Ectodermal cell (in vitro differentiated cells): ENCODE results near the gene EXOC5.

Source experiments
- H3K27ac ChIP-seq: 2 replicates; pipeline ENCODE4 v1.7.0; 2013; ENCODE audit warnings: mild to moderate bottlenecking, low read depth, low read length; ENCODE audit not compliant: insufficient read depth, poor library complexity, severe bottlenecking
- H3K27me3 ChIP-seq: 2 replicates; pipeline ENCODE4 v1.7.0; 2013; ENCODE audit warnings: mild to moderate bottlenecking, low read length; ENCODE audit not compliant: insufficient read depth, control insufficient read depth, poor library complexity, severe bottlenecking
- H3K36me3 ChIP-seq: one replicate; pipeline ENCODE4 v1.7.0; 2013; ENCODE audit warnings: low read length; ENCODE audit not compliant: control insufficient read depth, insufficient read depth
- H3K4me1 ChIP-seq: one replicate; pipeline ENCODE4 v1.7.0; 2013; ENCODE audit warnings: low read length; ENCODE audit not compliant: control insufficient read depth, insufficient read depth
- H3K4me3 ChIP-seq: 2 replicates; pipeline ENCODE4 v1.7.0; 2013; ENCODE audit warnings: low read depth, low read length, control low read depth; ENCODE audit not compliant: insufficient read depth
- H3K9me3 ChIP-seq: 2 replicates; pipeline ENCODE4 v1.7.0; 2013; ENCODE audit warnings: mild to moderate bottlenecking, low read length, moderate library complexity; ENCODE audit not compliant: control insufficient read depth
- WGBS, 2 experiments: methylation state at CpG; one replicate each; pipeline ENCODE4 v1.1.7; 2013; ENCODE audit warnings: missing lambda C conversion rate in 2 of 2; 5-methylcytosine and 5-hydroxymethylcytosine counted together

Gene EXOC5

DNA sequence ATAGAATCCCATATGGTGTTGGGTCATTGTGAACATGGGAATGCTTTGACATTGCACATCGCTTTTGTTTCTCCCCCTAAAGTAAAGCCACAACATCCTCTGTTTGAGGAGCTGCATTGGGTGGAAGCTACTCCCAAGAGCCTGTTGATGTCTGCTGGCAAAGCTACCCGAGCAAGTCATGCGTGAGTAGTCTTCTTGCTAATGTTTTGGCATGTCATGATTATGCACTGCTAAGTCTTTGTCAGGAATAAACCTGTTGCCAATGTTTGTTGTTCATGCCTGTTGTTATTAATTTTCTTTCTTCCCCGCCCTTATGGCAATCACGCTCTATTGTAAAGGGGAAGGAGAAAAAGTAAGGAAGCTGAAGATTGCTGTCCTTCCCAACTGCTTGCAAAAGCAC lies 97.3 kb downstream of the EXOC5 start:
- H3K27me3 ChIP-seq: no peaks in the 10 kb centered on the region
- no peaks in the 10 kb centered on the region for H3K4me1 ChIP-seq
- H3K27ac ChIP-seq: no peak overlapping the region
- no peaks in the 10 kb centered on the region for H3K9me3 ChIP-seq
- H3K36me3 ChIP-seq: no peaks in the 10 kb centered on the region
- WGBS, 2 experiments: 97 to 99% methylated on average over 5 of the region's 5 CpGs
- no peak overlapping the region for H3K4me3 ChIP-seq

DNA sequence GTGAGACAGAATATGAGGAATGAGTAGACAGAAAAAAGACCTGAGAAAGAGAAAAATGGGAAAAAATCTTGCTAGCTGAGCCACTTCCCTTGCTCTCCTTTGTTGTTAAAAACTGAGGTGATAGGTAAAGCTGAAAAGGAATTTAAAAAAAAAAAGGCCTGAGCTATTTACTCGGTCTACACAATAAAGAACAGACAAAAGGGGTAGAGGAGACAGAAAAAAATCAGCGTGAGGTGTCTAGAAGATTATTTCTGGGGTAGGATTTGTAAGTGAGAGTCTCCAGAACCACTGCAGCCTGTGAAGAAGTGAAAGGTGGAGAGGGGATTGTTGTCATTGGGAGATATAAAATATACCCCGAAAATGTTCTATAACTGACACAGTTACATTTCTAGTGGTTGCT lies 98.8 kb downstream of the EXOC5 start:
- H3K4me3 ChIP-seq: no peak overlapping the region
- H3K27me3 ChIP-seq: no peaks in the 10 kb centered on the region
- H3K9me3 ChIP-seq: no peaks in the 10 kb centered on the region
- no peak overlapping the region for H3K27ac ChIP-seq
- WGBS, 2 experiments: 40 to 42% methylated on average over 3 of the region's 3 CpGs
- no peaks in the 10 kb centered on the region for H3K4me1 ChIP-seq
- no peaks in the 10 kb centered on the region for H3K36me3 ChIP-seq

DNA sequence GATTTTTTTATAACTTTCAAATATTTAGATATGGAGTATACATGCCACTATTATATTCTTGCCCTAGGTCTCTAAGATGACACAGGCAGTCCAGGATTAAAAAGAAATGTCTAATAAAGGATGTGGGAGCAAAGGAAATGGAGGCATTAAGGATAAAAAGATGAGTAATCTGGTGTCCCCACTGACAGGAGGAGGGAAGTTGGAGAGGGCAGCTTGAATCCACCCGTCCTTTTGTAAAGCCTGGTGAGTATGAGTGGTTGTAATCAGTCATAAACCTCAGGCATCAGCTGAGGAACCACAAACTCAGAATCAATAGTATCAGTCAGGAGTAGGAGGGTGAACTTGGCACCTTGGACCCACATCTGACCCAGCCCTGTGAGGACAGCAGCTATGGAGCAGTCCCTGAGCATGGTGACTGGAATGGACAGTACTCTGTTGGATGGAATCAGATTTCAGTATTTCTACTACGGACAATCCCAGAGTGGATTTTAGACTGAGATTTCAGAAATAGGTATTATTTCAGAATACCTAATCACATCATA lies 100.5 kb downstream of the EXOC5 start:
- H3K27ac ChIP-seq: no peak overlapping the region
- no peaks in the 10 kb centered on the region for H3K36me3 ChIP-seq
- 79 to 94% methylated on average over 2 of the region's 2 CpGs for WGBS, 2 experiments
- no peaks in the 10 kb centered on the region for H3K4me1 ChIP-seq
- no peak overlapping the region for H3K4me3 ChIP-seq
- no peaks in the 10 kb centered on the region for H3K27me3 ChIP-seq
- H3K9me3 ChIP-seq: no peaks in the 10 kb centered on the region

DNA sequence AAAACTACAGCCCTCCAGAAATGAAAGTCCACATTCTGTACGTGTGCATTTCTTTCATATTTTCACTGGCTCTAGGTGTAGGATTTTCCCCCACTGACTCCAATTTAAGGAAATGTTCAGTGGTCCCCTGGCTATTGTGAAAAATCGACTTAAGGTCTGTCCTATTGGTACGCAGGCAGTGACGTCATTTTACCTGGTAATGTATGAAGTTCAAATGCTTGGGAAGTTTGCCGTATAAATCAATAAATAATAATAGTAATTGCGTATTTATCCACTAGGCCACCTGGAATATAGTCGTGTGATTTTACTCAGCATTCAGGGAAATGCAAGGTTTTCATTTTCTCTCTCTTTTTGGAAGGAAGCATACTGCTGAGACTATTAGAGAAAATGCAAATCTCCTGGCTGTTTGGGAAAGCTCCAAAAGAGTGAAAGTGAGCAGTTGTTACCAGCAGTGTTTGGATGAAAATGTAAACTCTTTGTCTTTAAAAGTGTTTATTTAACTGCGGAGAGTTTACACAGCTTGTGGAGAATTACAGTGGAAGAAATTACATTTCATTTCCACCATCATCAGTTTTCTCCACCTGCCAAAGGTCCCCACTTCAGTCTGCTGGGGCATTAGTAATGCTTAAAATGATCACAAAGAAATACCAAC lies 107.0 kb downstream of the EXOC5 start:
- H3K36me3 ChIP-seq: no peaks in the 10 kb centered on the region
- H3K27ac ChIP-seq: no peak overlapping the region
- no peak overlapping the region for H3K4me3 ChIP-seq
- 71 to 73% methylated on average over 7 to 8 of the region's 8 CpGs for WGBS, 2 experiments
- H3K27me3 ChIP-seq: no peaks in the 10 kb centered on the region
- no peaks in the 10 kb centered on the region for H3K9me3 ChIP-seq
- peaks cover 5% of the 10 kb centered on the region for H3K4me1 ChIP-seq

DNA sequence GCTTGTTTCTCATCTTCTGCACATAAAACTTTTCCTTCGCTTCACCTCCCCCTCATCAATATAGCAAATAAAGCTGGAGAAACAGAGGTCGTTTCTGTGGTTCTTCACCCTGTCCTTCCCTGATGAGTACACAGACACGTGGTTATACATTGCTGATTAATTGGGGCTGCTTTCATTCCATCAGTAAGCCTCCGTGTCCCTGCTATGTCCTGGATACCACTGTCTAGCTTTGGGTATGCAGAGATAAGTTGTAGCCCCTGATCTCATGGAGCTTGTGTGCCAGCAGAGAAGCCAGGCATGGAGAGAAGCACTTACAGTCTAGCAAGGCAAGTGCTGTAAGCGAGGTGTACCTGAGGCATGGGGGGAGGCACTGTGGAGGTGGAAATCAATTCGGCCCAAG lies 108.4 kb downstream of the EXOC5 start:
- Histone ChIP-seq H3K9me3 (no peaks in the 10 kb centered on the region), H3K4me1 (peaks cover 5% of the 10 kb centered on the region), H3K4me3 (no peak overlapping the region), H3K27ac (no peak overlapping the region), H3K36me3 (no peaks in the 10 kb centered on the region), H3K27me3 (no peaks in the 10 kb centered on the region)
- WGBS, 2 experiments: 92 to 93% methylated on average over 6 of the region's 6 CpGs

DNA sequence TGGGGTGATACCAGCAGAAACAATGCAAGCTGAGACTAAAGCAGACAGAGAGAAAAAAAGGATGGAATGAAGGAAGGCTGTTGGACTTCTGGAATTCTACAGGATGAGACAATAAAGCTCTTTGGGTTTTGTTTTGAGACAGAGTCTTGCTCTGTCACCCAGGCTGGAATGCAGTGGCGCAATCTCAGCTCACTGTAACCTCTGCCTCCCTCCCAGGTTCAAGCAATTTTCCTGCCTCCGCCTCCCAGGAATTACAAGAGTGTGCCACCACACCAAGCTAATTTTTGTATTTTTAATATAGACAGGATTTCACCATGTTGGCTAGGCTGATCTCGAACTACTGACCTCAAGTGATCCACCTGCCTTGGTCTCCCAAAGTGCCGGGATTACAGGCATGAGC lies 115.4 kb downstream of the EXOC5 start:
- no peaks in the 10 kb centered on the region for H3K27me3 ChIP-seq
- H3K36me3 ChIP-seq: no peaks in the 10 kb centered on the region
- WGBS, 2 experiments: 92 to 97% methylated on average over 4 of the region's 4 CpGs
- no peaks in the 10 kb centered on the region for H3K9me3 ChIP-seq
- H3K27ac ChIP-seq: no peak overlapping the region
- no peak overlapping the region for H3K4me3 ChIP-seq
- no peaks in the 10 kb centered on the region for H3K4me1 ChIP-seq
